Stomach (tissue), 9 donors: ENCODE measurements around the gene ATP5PD. TPM values are rescaled to one million over a fixed set of nuclear protein-coding genes. Genes with fewer than 3 reads are reported as not detected.
A peak's percentile ranks its signal among the peaks of the same experiment; 100 is the strongest.

Source experiments
- DNase-seq, 2 donors: peaks; one replicate each; pipeline versions ENCODE4 v3.0.0 to v3.0.0-alpha.2; 2013 to 2019
- H3K27ac ChIP-seq, 5 donors: fragments of 200-600 bp in 4 of 5; sonication (generic) in 4 of 5; one replicate each; pipeline ENCODE4 v1.5.1; 2013 to 2019; ENCODE audit warnings: mild to moderate bottlenecking in 1 of 5, moderate library complexity in 1 of 5
- H3K27me3 ChIP-seq, 3 donors: fragments of 200-600 bp; sonication (generic); one replicate each; pipeline ENCODE4 v1.5.1; 2017 to 2019; ENCODE audit warnings: mixed run types in 1 of 3
- H3K36me3 ChIP-seq, 4 donors: fragments of 200-600 bp; sonication (generic); 1 replicate in 3 of 4; 2 replicates in 1 of 4; pipeline ENCODE4 v1.5.1; 2016 to 2019
- H3K4me1 ChIP-seq, 4 donors: fragments of 200-600 bp; sonication (generic); one replicate each; pipeline ENCODE4 v1.5.1; 2016 to 2019
- H3K4me3 ChIP-seq, 4 donors: fragments of 200-600 bp; sonication (generic) in 3 of 4; one replicate each; pipeline ENCODE4 v1.5.1; 2016 to 2019; ENCODE audit warnings: mild to moderate bottlenecking in 1 of 4
- H3K9me3 ChIP-seq, 4 donors: fragments of 200-600 bp; sonication (generic); one replicate each; pipeline ENCODE4 v1.5.1; 2016 to 2019
- EP300 ChIP-seq: sonication (generic); formaldehyde crosslinking; IDR thresholded peaks from one replicate; pipeline ENCODE4 v1.6.1; 2017; ENCODE audit warnings: antibody characterized with exemption
- POLR2A ChIP-seq, 4 donors: fragments of 450-650 bp; IDR thresholded peaks; one replicate each; pipeline ENCODE4 v1.6.1; 2016; ENCODE audit warnings: antibody characterized with exemption in 4 of 4, control low read depth in 2 of 4, mild to moderate bottlenecking in 1 of 4, moderate library complexity in 1 of 4
- POLR2AphosphoS5 ChIP-seq, 3 donors: sonication (generic); formaldehyde crosslinking; IDR thresholded peaks; one replicate each; pipeline ENCODE4 v1.6.1; 2016; ENCODE audit warnings: antibody characterized with exemption in 3 of 3
- WGBS, 5 donors: extraction: QIAGEN DNeasy Blood & Tissue Kit in 3 of 5; methylation state at CpG; one replicate each; pipeline versions ENCODE4 v1.1.5 to v1.1.7; 2013 to 2018; 5-methylcytosine and 5-hydroxymethylcytosine counted together
- intact Hi-C: fragments of 100-400 bp; cut with DNase I; formaldehyde crosslinking; loops from one replicate; pipeline ENCODE4 v1.15.1; 2023; ENCODE audit warnings: low total_unique reads
- polyA plus RNA-seq, 3 donors: library from polyadenylated mRNA; stranded (reverse); fragments of 200-250 nt; gene quantifications; one replicate each; pipeline ENCODE4 v1.2.3, GENCODE V29; 2013
- total RNA-seq, 5 donors: library from RNA; depleted of rRNA; stranded (reverse); fragments of >200 nt; gene quantifications; one replicate each; pipeline versions ENCODE4 v1.1.0 to v1.2.3, GENCODE V29; 2014 to 2016
- TF ChIP-seq, protein P1 (sequence below), 7 experiments: fragments of 450-650 bp in 4 of 7; fragments of 200-600 bp in 3 of 7; sonication (generic) in 3 of 7; IDR thresholded peaks; one replicate each; pipeline ENCODE4 v1.5.1; 2016 to 2019; ENCODE audit warnings: antibody characterized with exemption in 7 of 7, control low read depth in 2 of 7, mild to moderate bottlenecking in 1 of 7
- donor health status: healthy with polysubstance abuse.
- donor health status: Bipolar disorder and iron deficiency.
- donor health status: healthy.

The ATP5PD gene
- total and polyA plus RNA-seq, 8 donors = 77.0 to 681 (median 286) TPM

DNA sequence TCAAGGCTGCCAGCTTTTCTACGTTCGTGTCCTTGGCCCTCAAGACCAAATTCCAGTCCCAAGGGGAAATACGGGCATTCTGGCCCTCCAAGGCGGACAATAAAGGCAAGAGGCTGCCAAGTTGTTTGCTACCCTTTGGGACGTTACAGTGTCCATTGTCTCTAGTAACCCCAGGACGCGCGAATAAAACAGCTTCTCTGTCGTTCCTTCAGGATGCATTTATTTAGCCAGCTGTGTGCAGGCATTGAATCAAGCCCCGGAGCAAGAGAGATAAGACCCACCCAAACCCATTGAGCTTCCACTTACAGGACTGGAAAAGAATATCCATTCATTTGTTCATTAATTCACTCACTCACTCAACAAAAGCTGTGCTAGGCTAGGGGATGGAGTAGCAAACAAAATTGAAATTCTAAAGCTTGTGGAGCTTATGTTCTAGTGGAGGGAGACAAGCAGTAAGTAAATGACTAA is 33.6 kb downstream of the ATP5PD start:
- no peak for DNase-seq
- TF ChIP-seq EP300 (no peak), POLR2AphosphoS5 (IDR thresholded peaks at IDR 0.05) (no peak), POLR2A (IDR thresholded peaks at IDR 0.05) (no peak)
- TF ChIP-seq, protein P1, sequence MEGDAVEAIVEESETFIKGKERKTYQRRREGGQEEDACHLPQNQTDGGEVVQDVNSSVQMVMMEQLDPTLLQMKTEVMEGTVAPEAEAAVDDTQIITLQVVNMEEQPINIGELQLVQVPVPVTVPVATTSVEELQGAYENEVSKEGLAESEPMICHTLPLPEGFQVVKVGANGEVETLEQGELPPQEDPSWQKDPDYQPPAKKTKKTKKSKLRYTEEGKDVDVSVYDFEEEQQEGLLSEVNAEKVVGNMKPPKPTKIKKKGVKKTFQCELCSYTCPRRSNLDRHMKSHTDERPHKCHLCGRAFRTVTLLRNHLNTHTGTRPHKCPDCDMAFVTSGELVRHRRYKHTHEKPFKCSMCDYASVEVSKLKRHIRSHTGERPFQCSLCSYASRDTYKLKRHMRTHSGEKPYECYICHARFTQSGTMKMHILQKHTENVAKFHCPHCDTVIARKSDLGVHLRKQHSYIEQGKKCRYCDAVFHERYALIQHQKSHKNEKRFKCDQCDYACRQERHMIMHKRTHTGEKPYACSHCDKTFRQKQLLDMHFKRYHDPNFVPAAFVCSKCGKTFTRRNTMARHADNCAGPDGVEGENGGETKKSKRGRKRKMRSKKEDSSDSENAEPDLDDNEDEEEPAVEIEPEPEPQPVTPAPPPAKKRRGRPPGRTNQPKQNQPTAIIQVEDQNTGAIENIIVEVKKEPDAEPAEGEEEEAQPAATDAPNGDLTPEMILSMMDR (IDR thresholded peaks at IDR 0.05) = no peak
- no peaks in the 10 kb centered on the region for H3K27me3 ChIP-seq
- peak overlapping the region; percentile 76 to 91 (median 82) for H3K4me3 ChIP-seq
- intact Hi-C loops = no loop called here
- peak overlapping the region; percentile 86 to 94 (median 92) for H3K27ac ChIP-seq
- no peaks in the 10 kb centered on the region for H3K9me3 ChIP-seq
- peaks cover 22 to 37% (median 30%) of the 10 kb centered on the region in 4 donors for H3K4me1 ChIP-seq
- WGBS, 5 donors = 0 to 1% (median 1%) methylated on average over 10 of the region's 10 CpGs
- H3K36me3 ChIP-seq = peaks cover 0 to 29% (median 19%) of the 10 kb centered on the region in 4 donors

DNA sequence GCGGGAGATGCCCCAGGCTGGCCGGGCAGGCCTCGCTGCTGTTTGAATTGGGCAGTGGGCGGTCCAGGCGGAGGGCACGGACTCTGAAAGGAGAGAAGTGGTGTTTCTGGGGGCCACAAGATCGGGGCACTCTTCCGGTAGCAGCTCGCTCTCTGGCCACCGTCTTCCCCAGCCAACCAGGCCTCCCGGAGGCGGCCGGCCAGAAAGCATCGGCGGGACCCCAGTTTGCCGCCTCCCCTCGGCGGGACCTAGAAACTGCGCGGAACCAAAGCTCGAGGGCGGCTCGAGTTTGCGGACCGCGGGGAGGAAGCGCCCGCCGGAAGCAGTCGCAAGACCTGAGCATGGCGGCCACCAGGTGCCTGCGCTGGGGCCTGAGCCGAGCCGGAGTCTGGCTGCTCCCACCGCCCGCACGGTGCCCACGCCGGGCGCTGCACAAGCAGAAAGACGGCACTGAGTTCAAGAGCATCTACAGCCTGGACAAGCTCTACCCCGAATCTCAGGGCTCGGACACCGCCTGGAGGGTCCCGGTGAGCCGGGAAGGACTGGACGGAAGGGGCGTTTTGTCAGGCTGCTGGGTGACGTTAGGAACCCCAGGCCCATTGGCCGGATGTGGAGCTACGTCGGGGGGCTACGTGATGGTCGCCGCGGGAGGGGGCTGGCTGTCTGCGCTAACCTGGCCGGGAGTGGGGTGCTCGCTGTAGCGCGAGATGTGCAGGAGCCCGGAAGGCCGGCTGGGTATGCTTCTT is 34.2 kb downstream of the ATP5PD start, which contains the start of gene MRPL58:
TSS of gene MRPL58 (plus strand) at position 325 of the 746 bp plus-strand sequence. CDS start at position 342, 17 bp downstream.
- Histone ChIP-seq H3K36me3 (peaks cover 0 to 23% (median 13%) of the 10 kb centered on the region in 4 donors), H3K27me3 (no peaks in the 10 kb centered on the region), H3K27ac (peak within 1 kb of the TSS; percentile 86 to 94 (median 92)), H3K4me1 (peaks cover 22 to 37% (median 30%) of the 10 kb centered on the region in 4 donors), H3K9me3 (no peaks in the 10 kb centered on the region), H3K4me3 (peak within 1 kb of the TSS; percentile 76 to 91 (median 82))
- TF ChIP-seq, protein P1 (IDR thresholded peaks at IDR 0.05) = peak in 5 of 7 experiments; percentile 34 to 66 (median 49)
- TF ChIP-seq EP300 = no peak
- peak; percentile 35 to 87 (median 69) for TF ChIP-seq POLR2AphosphoS5 (IDR thresholded peaks at IDR 0.05)
- peak; percentile 84 to 96 for DNase-seq
- WGBS, 5 donors = 1 to 8% (median 2%) methylated on average over 14 to 63 of the region's 63 CpGs
- intact Hi-C loops = no loop called here

DNA sequence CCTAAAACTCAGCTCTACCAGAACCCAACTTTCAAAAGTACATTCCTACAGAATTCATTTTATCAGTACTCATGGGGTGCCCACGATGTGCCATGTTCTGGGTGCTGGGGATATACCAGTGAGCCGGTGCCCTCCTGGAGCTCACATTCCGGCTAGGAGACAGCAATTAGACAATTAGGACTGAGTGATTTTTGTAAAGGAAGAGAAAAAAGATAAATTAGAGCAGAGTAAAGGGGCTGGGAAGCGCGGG is 34.7 kb downstream of the ATP5PD start:
- Histone ChIP-seq H3K27me3 (no peaks in the 10 kb centered on the region), H3K36me3 (peaks cover 0 to 18% (median 8%) of the 10 kb centered on the region in 4 donors), H3K4me3 (peak overlapping the region; percentile 76 to 91 (median 82)), H3K27ac (peak overlapping the region; percentile 86 to 94 (median 92)), H3K9me3 (no peaks in the 10 kb centered on the region), H3K4me1 (peaks cover 22 to 37% (median 30%) of the 10 kb centered on the region in 4 donors)
- DNase-seq = no peak
- 7 to 29% (median 17%) methylated on average over 5 of the region's 5 CpGs for WGBS, 5 donors
- TF ChIP-seq, protein P1 (IDR thresholded peaks at IDR 0.05) = no peak
- no peak for TF ChIP-seq POLR2A (IDR thresholded peaks at IDR 0.05)
- TF ChIP-seq POLR2AphosphoS5 (IDR thresholded peaks at IDR 0.05) = no peak
- TF ChIP-seq EP300 = no peak
- intact Hi-C loops = no loop called here

GRCh38 chr17:75011401-75012095 is 35.2 kb downstream of the ATP5PD start:
- peaks cover 22 to 37% (median 30%) of the 10 kb centered on the region in 4 donors for H3K4me1 ChIP-seq
- H3K36me3 ChIP-seq = peaks cover 0 to 13% (median 4%) of the 10 kb centered on the region in 4 donors
- H3K27me3 ChIP-seq = no peaks in the 10 kb centered on the region
- H3K4me3 ChIP-seq = peak overlapping the region; percentile 76 to 91 (median 82)
- TF ChIP-seq, protein P1 (IDR thresholded peaks at IDR 0.05) = no peak
- TF ChIP-seq POLR2A (IDR thresholded peaks at IDR 0.05) = no peak
- peak; percentile 50 to 74 (median 71) for TF ChIP-seq POLR2AphosphoS5 (IDR thresholded peaks at IDR 0.05)
- no peak for TF ChIP-seq EP300
- peak overlapping the region; percentile 86 to 94 (median 92) for H3K27ac ChIP-seq
- WGBS, 5 donors = 26 to 36% (median 32%) methylated on average over 13 of the region's 13 CpGs
- no peaks in the 10 kb centered on the region for H3K9me3 ChIP-seq
- DNase-seq = peak; percentile 75 to 92
- intact Hi-C loops = no loop called here
